IgD-negative memory B cell (primary cell): ENCODE data around the gene FZD10. TPM values are rescaled to one million over a fixed set of nuclear protein-coding genes. Genes with fewer than 3 reads are reported as not detected.

ENCODE experiments used
- H3K27ac Mint-ChIP-seq, 3 donors: one replicate each; pipeline ENCODE4 v1.8.0; 2020 to 2022; ENCODE audit warnings: mild to moderate bottlenecking in 3 of 3, mixed read lengths in 3 of 3, moderate library complexity in 1 of 3
- H3K27me3 Mint-ChIP-seq: one replicate; pipeline ENCODE4 v1.8.0; 2021; ENCODE audit warnings: mixed read lengths
- H3K36me3 Mint-ChIP-seq: one replicate; pipeline ENCODE4 v1.8.0; 2020; ENCODE audit warnings: mild to moderate bottlenecking, mixed read lengths
- H3K4me1 Mint-ChIP-seq, 3 donors: one replicate each; pipeline ENCODE4 v1.8.0; 2020 to 2022; ENCODE audit warnings: mixed read lengths in 3 of 3, mild to moderate bottlenecking in 1 of 3
- H3K4me3 Mint-ChIP-seq, 4 donors: one replicate each; pipeline ENCODE4 v1.8.0; 2020 to 2022; ENCODE audit warnings: mild to moderate bottlenecking in 4 of 4, mixed read lengths in 4 of 4, moderate library complexity in 3 of 4
- H3K9me3 Mint-ChIP-seq, 3 donors: one replicate each; pipeline ENCODE4 v1.8.0; 2020 to 2021; ENCODE audit warnings: mixed read lengths in 3 of 3, mild to moderate bottlenecking in 1 of 3
- polyA plus RNA-seq: library from polyadenylated mRNA; unstranded; fragments of 300-500 nt; fragmentation: Illumina TruSeq; gene quantifications from one replicate; pipeline ENCODE4 v1.2.3, GENCODE V29; 2021

FZD10 gene
- polyA plus RNA-seq, 1 donor from 2014 or later, result not detected

DNA sequence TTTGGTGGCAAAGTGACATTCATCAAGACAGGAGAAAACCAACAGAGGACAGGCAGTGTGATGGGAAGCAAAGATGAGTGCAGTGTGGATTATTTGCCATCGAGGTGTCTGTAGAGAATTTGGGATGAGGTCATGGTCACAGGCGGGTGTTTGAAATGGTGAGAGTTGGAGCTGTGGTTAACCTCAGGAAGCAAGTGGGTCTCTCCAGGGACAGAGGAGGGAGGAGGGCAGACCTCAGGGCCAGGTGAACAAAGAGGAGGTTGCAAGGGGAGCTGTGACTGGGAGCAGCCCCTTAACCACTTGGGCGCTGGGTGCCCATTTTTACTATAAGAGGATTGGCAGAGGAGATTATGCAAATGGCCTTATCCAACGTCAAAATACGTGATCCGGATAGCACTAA lies 7.0 kb downstream of the FZD10 start:
- Mint-ChIP-seq H3K9me3 (peaks cover 2 to 12% (median 7%) of the 10 kb centered on the region in 3 donors), H3K4me1 (peaks cover 0 to 1% (median 0%) of the 10 kb centered on the region in 3 donors), H3K27me3 (peaks cover 2% of the 10 kb centered on the region), H3K36me3 (peaks cover 1% of the 10 kb centered on the region), H3K4me3 (no peak overlapping the region), H3K27ac (no peak overlapping the region)

DNA sequence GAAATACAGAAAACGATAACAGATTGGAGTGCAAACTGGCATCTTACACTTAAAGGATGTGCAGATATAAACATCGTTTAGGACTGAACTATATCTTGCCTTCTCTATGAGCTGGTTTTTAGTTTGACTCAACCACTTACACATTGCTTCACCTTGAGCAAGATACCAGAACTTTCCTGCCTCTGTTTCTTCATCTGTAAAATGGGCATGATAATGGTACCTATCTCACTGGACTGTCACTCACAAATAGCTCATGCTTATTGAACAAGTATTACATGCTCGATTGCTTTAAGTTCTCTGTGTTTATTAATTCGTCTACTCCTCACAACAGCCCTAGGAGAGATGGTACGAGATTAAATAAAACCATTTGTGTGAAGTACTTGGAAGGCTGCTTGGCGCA lies 7.7 kb downstream of the FZD10 start:
- Mint-ChIP-seq H3K9me3 (peaks cover 2 to 12% (median 7%) of the 10 kb centered on the region in 3 donors), H3K27ac (no peak overlapping the region), H3K27me3 (peaks cover under 1% of the 10 kb centered on the region), H3K36me3 (peaks cover 1% of the 10 kb centered on the region), H3K4me1 (peaks cover 0 to 1% (median 0%) of the 10 kb centered on the region in 3 donors), H3K4me3 (no peak overlapping the region)

DNA sequence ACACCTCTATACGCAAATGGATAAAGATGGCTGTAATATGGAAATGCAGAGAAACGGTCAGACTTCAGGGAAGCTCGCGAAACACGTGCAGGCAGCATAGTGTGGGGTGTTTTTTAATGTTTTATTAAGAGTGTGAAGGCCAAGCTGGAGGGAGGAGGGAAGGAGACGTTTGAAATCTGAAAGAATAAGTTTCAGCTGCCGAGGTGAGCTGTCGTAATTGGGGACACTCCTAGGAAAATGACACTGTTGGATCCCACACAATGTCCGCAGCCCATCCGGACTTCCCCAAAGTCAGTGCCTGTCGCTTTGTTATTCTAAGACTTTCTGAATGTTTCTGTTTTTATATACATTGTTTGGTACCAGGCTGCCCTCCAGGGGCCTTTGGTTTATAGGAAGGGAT lies 8.3 kb downstream of the FZD10 start:
- Mint-ChIP-seq H3K4me3 (no peak overlapping the region), H3K9me3 (peaks cover 2 to 12% (median 7%) of the 10 kb centered on the region in 3 donors), H3K27ac (no peak overlapping the region), H3K4me1 (peaks cover 0 to 1% (median 0%) of the 10 kb centered on the region in 3 donors), H3K36me3 (peaks cover 1% of the 10 kb centered on the region), H3K27me3 (no peaks in the 10 kb centered on the region)

DNA sequence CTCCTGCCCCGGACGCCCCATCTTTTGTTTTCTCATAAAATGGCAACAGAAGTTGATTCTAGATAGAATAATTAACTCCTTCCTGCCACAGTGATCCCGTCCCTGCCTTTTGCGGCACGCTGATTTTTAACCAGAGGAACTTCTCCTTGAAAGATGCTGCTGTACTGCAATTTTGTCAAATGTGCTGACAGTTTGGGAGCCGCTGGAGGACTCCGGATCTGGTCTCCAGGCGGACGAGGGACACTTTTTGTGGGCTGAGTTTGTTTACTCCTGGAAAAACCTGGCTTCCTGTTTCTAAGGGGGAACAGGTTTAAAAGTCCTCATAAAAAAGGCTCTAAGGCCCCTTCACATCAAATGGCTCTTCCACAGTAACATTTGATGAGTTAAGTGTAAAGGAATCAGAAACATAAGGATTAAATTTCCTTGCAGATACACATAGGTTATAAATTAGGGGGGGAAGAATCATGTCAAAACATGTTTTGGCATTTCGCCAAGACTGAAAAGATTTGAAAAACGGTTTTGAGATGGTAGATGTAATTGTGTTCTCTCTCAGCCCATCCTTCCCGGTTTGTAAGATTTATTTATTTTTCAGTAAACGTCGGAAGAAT lies 15.5 kb downstream of the FZD10 start:
- Mint-ChIP-seq H3K4me1 (no peaks in the 10 kb centered on the region), H3K9me3 (peaks cover 8 to 12% (median 10%) of the 10 kb centered on the region in 3 donors), H3K27ac (no peak overlapping the region), H3K36me3 (no peaks in the 10 kb centered on the region), H3K27me3 (no peaks in the 10 kb centered on the region), H3K4me3 (no peak overlapping the region)

DNA sequence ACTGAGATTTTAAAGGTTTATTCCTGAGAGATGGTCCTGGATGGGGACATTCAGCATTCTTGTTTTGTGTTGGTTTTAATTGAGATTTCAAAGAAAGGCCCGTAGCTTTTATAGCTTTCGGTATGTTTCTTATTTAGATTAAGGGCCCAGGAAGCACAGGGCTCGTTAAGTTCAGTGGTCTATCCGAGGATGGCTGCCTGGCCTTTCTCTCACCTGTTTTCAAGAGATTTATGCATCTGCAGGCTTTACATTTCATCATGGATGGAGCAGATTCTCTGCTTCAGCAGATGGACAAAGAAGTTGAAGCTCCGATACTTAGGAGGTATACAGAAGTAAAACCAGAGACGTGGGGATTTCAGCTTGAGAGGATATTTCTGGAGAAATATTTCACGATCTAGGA lies 16.0 kb downstream of the FZD10 start:
- no peaks in the 10 kb centered on the region for H3K36me3 Mint-ChIP-seq
- no peak overlapping the region for H3K4me3 Mint-ChIP-seq
- peaks cover 8 to 12% (median 10%) of the 10 kb centered on the region in 3 donors for H3K9me3 Mint-ChIP-seq
- H3K27ac Mint-ChIP-seq, result no peak overlapping the region
- no peaks in the 10 kb centered on the region for H3K27me3 Mint-ChIP-seq
- no peaks in the 10 kb centered on the region for H3K4me1 Mint-ChIP-seq

DNA sequence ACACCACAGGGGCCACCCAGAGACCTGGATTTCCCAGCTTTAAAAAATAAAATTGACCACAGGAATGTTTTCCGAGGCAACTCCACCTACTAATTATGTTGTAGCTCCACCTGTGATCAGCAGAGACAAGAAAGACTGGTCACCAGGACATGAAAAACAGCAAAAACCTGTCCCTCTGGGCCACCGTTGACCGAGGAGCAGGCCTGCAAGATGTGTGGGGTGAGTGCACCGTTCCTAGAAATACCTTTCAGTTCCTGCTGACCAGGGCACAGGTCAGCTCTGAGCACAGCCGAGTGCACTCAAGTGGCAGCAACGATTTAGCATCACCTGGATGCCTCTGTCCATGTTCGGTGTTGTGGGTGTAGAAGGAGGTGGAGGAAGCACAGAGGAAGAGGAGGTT lies 16.9 kb downstream of the FZD10 start:
- Mint-ChIP-seq H3K4me1 (no peaks in the 10 kb centered on the region), H3K36me3 (no peaks in the 10 kb centered on the region), H3K27me3 (no peaks in the 10 kb centered on the region), H3K9me3 (peaks cover 7 to 12% (median 8%) of the 10 kb centered on the region in 3 donors), H3K27ac (no peak overlapping the region), H3K4me3 (no peak overlapping the region)

DNA sequence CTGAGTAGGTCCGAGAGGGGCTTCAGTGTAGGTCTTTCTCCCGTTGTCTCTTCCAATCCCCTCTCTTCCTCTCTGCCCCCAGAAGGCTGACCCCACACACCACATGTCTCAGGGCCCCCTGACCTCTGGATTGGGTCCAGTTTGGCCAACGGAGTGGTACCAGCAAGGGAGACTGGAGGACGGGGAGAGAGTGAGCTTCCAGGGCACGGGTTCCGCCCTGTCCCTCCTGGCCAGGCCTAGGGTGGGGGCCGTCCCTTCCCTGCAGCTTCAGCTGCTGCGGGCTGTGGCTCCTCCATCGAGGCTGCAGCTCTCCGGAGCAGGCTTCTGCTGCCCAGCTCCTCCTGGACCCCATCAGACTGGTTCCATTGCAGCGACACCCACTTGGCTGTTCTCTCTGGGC lies 17.4 kb downstream of the FZD10 start:
- Mint-ChIP-seq H3K4me3 (no peak overlapping the region), H3K4me1 (no peaks in the 10 kb centered on the region), H3K36me3 (no peaks in the 10 kb centered on the region), H3K9me3 (peaks cover 7 to 12% (median 8%) of the 10 kb centered on the region in 3 donors), H3K27ac (no peak overlapping the region), H3K27me3 (no peaks in the 10 kb centered on the region)

DNA sequence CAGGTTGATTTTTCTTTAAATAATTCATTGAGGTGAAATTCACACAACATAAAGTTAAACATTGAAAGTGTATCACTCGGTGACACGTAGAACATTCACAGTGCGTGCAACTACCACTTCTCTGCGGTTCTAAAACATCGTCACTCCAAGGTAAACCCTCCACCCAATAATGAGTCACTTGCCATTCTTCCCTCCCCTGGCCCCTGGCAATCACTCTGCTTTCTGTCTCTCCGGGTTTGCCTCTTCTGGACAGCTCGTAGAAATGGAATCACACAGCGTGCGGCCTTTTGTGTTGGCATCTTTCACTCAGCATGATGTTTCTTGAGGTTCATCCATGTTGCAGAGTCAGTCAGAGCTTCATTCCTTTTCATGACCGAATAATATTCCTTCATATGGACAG lies 18.9 kb downstream of the FZD10 start:
- no peaks in the 10 kb centered on the region for H3K4me1 Mint-ChIP-seq
- H3K36me3 Mint-ChIP-seq, result no peaks in the 10 kb centered on the region
- peaks cover 7 to 12% (median 8%) of the 10 kb centered on the region in 3 donors for H3K9me3 Mint-ChIP-seq
- H3K27ac Mint-ChIP-seq, result no peak overlapping the region
- no peaks in the 10 kb centered on the region for H3K27me3 Mint-ChIP-seq
- no peak overlapping the region for H3K4me3 Mint-ChIP-seq

DNA sequence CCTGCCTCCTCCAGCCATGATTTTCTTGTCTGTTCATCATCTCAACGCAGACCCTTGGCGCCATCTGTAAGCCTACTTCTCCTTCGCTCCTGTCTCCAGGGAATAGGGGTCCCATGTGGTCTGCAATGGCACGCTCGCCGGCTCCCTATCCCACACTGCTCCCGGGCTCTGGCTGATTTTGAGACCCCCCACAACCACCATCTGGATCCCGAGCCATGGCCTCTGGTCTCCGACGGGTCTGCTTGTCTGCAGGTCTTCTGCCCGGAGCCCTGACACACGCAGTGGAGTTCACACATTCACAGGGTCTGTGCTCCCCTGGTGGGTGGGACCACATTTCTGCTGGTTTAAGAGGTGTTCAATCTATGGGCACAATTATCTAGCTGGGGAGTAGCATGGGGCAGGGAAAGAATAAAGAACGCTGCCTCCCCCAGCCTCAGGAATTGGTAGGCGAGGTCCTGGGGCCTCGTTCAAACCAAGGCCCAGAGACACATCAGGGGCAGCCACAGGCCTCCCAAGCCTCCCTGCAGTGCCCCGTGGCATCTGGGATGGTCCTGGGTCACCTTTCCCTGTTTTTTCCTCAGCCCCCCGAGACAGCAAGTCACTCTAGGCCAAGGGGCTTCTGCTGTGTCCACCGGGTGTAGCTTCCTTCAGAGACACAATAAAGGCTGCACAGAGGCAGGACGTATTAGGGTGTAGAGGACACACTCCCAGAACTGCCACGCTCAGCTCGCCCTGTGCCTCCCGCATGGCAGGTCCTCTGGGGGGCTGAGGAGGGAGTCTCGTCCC lies 21.5 kb downstream of the FZD10 start:
- Mint-ChIP-seq H3K27ac (no peak overlapping the region), H3K36me3 (no peaks in the 10 kb centered on the region), H3K9me3 (peaks cover 6 to 11% (median 8%) of the 10 kb centered on the region in 3 donors), H3K4me1 (no peaks in the 10 kb centered on the region), H3K4me3 (no peak overlapping the region), H3K27me3 (no peaks in the 10 kb centered on the region)

DNA sequence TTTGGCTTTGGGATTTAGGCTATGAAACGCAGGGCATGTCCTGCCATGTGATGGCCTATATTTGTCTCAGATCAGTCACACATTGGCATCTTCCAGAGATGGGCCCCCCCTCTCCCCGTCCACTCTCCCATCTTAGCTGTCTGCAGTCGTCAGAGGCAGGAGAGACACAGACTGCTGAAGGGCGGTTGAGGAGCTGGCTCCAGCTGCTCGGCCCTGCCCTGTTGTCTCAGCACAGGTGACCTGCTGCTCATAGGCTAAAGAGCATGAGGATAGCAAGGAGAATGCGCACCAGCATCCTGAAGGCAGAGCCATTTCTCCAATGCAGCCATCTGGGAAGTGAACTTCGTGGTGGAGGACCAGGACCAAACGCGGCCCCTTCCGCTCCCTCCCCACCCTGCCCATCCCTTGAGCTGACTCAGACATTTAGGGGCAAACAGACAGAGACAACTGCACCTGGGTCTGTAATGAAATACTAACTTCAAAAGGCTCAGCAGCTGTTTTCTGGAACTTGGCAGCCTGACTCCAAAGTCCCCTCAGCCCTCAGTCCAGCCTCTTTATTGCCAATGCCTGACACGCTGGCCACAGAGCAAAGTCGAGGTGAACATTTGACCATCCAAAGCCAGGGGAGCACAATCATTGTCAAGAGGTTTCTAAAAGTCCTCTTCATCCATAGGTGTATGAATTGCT lies 22.3 kb downstream of the FZD10 start:
- Mint-ChIP-seq H3K4me1 (no peaks in the 10 kb centered on the region), H3K27ac (no peak overlapping the region), H3K27me3 (no peaks in the 10 kb centered on the region), H3K9me3 (peaks cover 6 to 11% (median 8%) of the 10 kb centered on the region in 3 donors), H3K4me3 (no peak overlapping the region), H3K36me3 (no peaks in the 10 kb centered on the region)

DNA sequence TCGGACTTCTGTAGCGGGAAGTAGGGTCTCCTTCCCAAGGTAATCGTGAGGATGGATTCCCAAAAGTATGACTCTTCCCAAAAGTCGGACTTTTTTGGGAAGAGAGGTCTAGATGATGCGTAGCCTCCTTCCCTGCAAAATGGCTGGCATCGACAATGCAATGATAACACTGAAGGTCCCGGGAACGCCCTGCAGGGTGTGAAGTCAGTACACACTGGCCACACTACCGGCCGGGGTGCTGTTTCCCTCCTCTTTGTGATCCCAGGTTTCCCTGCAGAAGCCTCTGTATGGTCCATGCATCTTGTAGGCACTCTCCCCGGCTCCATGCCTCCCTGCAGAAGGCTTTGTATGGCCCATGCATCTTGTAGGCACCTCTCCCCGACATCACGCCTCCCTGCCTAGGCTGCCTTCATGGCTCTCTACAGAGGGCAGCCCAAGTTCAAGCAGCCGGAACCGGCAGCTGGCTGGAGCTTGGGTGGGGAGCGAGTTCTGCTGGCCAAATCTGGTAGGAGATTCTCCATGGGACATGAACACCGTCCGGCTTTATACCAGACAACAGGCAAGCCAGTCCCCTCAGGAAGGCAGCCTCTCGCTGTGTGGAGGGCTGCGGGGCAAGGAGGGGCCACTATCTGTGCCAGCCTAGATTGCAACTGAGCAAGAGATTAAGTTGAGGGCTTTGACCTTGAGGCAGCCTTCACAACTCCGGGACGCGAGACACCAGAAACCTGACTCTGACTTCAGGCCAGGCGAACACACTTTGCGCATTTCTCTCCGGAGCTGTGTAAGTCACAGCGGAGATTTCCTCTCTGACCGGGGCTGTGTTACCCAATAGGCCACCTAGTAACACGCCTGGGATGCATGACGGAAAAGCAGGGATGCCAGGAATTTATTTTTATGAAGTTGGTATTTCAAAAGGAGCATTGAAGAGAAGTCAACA lies 23.5 kb downstream of the FZD10 start:
- H3K27me3 Mint-ChIP-seq, result no peaks in the 10 kb centered on the region
- no peaks in the 10 kb centered on the region for H3K36me3 Mint-ChIP-seq
- no peak overlapping the region for H3K4me3 Mint-ChIP-seq
- H3K9me3 Mint-ChIP-seq, result peaks cover 6 to 11% (median 8%) of the 10 kb centered on the region in 3 donors
- H3K27ac Mint-ChIP-seq, result no peak overlapping the region
- H3K4me1 Mint-ChIP-seq, result no peaks in the 10 kb centered on the region

DNA sequence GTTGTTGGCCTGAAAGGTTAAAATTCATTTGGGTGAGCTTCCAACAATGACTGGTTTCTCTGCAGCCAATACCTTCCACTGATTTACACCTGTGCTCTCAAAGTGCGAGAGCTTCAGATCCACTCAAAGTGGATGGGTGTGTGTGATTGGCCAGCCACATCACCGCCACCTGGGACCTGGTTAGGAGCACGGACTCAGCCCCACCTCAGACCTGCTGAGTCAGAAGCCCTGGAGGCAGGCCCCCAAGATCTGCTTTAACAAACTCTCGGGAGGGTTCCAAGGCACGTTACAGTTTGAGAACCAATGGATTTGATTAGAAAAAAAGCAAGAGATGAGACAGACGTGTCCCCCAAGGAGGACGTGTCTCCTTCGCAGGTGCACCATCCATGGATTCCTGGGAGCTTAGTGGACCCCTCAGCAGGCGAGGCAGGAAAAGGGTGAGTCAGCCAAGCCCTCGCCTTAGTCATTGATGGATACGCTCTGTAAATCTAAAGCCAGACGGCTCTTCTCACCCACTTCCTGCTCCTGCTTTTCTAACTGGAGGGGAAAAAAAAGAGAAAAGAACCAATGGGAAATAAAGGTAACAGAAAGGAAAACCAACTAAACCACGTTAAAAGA lies 24.5 kb downstream of the FZD10 start:
- H3K27me3 Mint-ChIP-seq, result no peaks in the 10 kb centered on the region

DNA sequence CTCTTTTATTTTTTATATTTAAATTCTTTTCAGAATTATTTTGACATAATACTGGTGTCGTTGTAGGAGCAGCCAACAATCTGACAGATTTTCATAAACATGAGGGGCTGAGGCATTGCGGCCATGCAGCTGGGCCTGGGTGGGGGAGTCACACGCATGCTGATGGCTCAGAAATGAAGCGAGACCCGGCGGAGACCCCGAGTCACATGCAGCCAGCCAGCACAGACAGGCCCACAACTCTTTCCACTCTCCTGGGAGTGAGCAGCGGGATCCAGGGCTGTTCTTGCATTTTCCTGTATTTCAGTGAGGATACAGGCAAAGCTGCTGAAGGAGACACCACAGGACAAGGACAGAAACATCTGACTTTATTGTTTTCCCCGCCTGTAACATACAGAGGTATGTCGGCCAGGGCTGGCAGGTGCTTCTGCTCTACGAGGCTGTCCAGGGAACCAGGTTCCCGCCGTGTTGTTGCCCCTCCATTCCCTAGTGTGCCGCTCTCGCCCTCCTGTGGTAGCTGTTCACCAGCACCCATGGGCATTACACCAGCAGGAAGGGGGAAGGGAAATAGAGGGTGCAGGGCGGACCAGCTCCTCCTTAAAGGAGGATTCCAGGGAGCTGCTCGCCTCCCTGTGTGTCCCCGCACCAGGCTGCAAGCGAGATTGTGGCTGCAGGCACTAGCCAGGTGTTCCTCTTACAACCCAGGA lies 30.5 kb downstream of the FZD10 start:
- H3K27ac Mint-ChIP-seq, result no peak overlapping the region
- H3K9me3 Mint-ChIP-seq, result peaks cover 0 to 10% (median 3%) of the 10 kb centered on the region in 3 donors
- no peaks in the 10 kb centered on the region for H3K4me1 Mint-ChIP-seq
- H3K36me3 Mint-ChIP-seq, result no peaks in the 10 kb centered on the region
- no peak overlapping the region for H3K4me3 Mint-ChIP-seq
- H3K27me3 Mint-ChIP-seq, result no peaks in the 10 kb centered on the region

More for the DNA sequence above, 24.5 kb downstream of the FZD10 start:
- Mint-ChIP-seq H3K9me3 (peaks cover 4 to 13% (median 9%) of the 10 kb centered on the region in 3 donors), H3K27ac (no peak overlapping the region), H3K4me1 (no peaks in the 10 kb centered on the region), H3K36me3 (no peaks in the 10 kb centered on the region), H3K4me3 (no peak overlapping the region)

DNA sequence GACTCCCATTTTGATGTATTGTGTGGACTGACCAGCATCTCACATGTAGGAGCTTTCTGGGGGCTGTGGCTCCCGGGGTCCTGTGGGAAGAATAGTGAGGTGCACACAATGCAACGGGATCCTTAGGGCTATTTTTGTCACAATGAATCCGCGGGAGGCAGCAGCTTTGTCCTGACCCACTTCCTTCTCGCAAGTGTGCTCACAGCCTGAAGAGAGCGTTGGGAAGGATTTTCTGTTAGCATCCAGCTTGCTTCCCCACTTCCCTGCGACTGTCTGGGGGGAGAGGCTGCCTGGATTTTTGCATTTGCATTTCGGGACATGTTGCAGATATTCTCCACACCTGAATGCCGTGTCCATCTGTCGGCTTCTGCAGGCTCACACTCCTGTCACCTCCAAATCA lies 31.9 kb downstream of the FZD10 start:
- Mint-ChIP-seq H3K36me3 (no peaks in the 10 kb centered on the region), H3K4me1 (no peaks in the 10 kb centered on the region), H3K4me3 (no peak overlapping the region), H3K27me3 (no peaks in the 10 kb centered on the region), H3K9me3 (peaks cover 0 to 10% (median 3%) of the 10 kb centered on the region in 3 donors), H3K27ac (no peak overlapping the region)
